NCI-H1436 treated with DMSO at 0.1 percent for 48 hours (cell line): ENCODE measurements around the gene LIX1L.

Experiments
- DNase-seq: peaks from one replicate; lab custom pipeline; 2025; lab: John Stamatoyannopoulos, UW

LIX1L gene

GRCh38 chr1:145963265-145964019, 5.6 kb upstream of the LIX1L start:
- DNase-seq: no peak

GRCh38 chr1:145962157-145963102, 4.6 kb upstream of the LIX1L start:
- DNase-seq: no peak

- DNase-seq: no peak
Measured at GRCh38 chr1:145961425-145962156, 3.8 kb upstream of the LIX1L start.

- no peak for DNase-seq
Measured at GRCh38 chr1:145961109-145961424, 3.2 kb upstream of the LIX1L start.

GRCh38 chr1:145960468-145961108, 2.8 kb upstream of the LIX1L start:
- DNase-seq: no peak

- DNase-seq: no peak
Measured at GRCh38 chr1:145959957-145960467, 2.2 kb upstream of the LIX1L start.

GRCh38 chr1:145959333-145959732, 1.5 kb upstream of the LIX1L start:
- no peak for DNase-seq

GRCh38 chr1:145958734-145959133, 917 bp upstream of the LIX1L start:
- DNase-seq: no peak

GRCh38 chr1:145956781-145957442, 905 bp downstream of the LIX1L start:
- DNase-seq: no peak

GRCh38 chr1:145956361-145956760, 1.5 kb downstream of the LIX1L start:
- no peak for DNase-seq

GRCh38 chr1:145955436-145955835, 2.4 kb downstream of the LIX1L start:
- DNase-seq: no peak

GRCh38 chr1:145953861-145954260, 4.0 kb downstream of the LIX1L start:
- DNase-seq: no peak

- no peak for DNase-seq
Measured at GRCh38 chr1:145952903-145953302, 4.9 kb downstream of the LIX1L start.

- DNase-seq: no peak
Measured at GRCh38 chr1:145951526-145951925, 6.3 kb downstream of the LIX1L start.

- no peak for DNase-seq
Measured at GRCh38 chr1:145949219-145949618, 8.6 kb downstream of the LIX1L start.

- DNase-seq: no peak
Measured at GRCh38 chr1:145947551-145947950, 10.3 kb downstream of the LIX1L start.

GRCh38 chr1:145946477-145946986, 11.3 kb downstream of the LIX1L start:
- DNase-seq: no peak

GRCh38 chr1:145944532-145944931, 13.3 kb downstream of the LIX1L start:
- DNase-seq: no peak

- DNase-seq: no peak
Measured at GRCh38 chr1:145942871-145943270, 14.9 kb downstream of the LIX1L start.

GRCh38 chr1:145942405-145942804, 15.4 kb downstream of the LIX1L start:
- no peak for DNase-seq

- DNase-seq: no peak
Measured at GRCh38 chr1:145937436-145937835, 20.4 kb downstream of the LIX1L start.
